SHP77 treated with DMSO at 0.1 percent for 48 hours (cell line): ENCODE measurements around the gene NOVA1.

Experiments
- DNase-seq: peaks from one replicate; lab custom pipeline; 2025; lab: John Stamatoyannopoulos, UW

Gene NOVA1

GRCh38 chr14:26444822-26445221 is 153.0 kb downstream of the NOVA1 start:
- no peak for DNase-seq

GRCh38 chr14:26443654-26444053 is 154.2 kb downstream of the NOVA1 start:
- no peak for DNase-seq

GRCh38 chr14:26429205-26429604 is 168.6 kb downstream of the NOVA1 start:
- no peak for DNase-seq

GRCh38 chr14:26427097-26427496 is 170.7 kb downstream of the NOVA1 start:
- DNase-seq, result no peak

GRCh38 chr14:26424537-26424936 is 173.3 kb downstream of the NOVA1 start:
- DNase-seq, result no peak

- DNase-seq, result peak; percentile 87
Measured at GRCh38 chr14:26415618-26416123, 182.2 kb downstream of the NOVA1 start.

GRCh38 chr14:26414926-26415325 is 182.9 kb downstream of the NOVA1 start:
- no peak for DNase-seq

- no peak for DNase-seq
Measured at GRCh38 chr14:26414103-26414502, 183.7 kb downstream of the NOVA1 start.

GRCh38 chr14:26412421-26412820 is 185.4 kb downstream of the NOVA1 start:
- no peak for DNase-seq

- DNase-seq, result no peak
Measured at GRCh38 chr14:26410189-26410685, 187.6 kb downstream of the NOVA1 start.

GRCh38 chr14:26404927-26405326 is 192.9 kb downstream of the NOVA1 start:
- no peak for DNase-seq

GRCh38 chr14:26403760-26404159 is 194.1 kb downstream of the NOVA1 start:
- no peak for DNase-seq

GRCh38 chr14:26402126-26402525 is 195.7 kb downstream of the NOVA1 start:
- no peak for DNase-seq

- DNase-seq, result peak; percentile 90
Measured at GRCh38 chr14:26401179-26401968, 196.5 kb downstream of the NOVA1 start.

GRCh38 chr14:26400373-26400772 is 197.5 kb downstream of the NOVA1 start:
- DNase-seq, result no peak

- no peak for DNase-seq
Measured at GRCh38 chr14:26398616-26399015, 199.2 kb downstream of the NOVA1 start.
